Neural progenitor cell (in vitro differentiated cells): ENCODE measurements around the gene DUSP8.

Experiments used
- CTCF ChIP-seq: fragments of 200-600 bp; sonication (generic); IDR thresholded peaks from 2 replicates; pipeline ENCODE4 v1.5.1; 2017; ENCODE audit warnings: antibody characterized with exemption, mild to moderate bottlenecking
- EZH2 ChIP-seq: fragments of 200-600 bp; sonication (generic); IDR thresholded peaks from 2 replicates; pipeline ENCODE4 v1.6.1; 2017; ENCODE audit warnings: antibody characterized with exemption, mild to moderate bottlenecking, moderate library complexity
- EZH2phosphoT487 ChIP-seq: fragments of 200-600 bp; sonication (generic); IDR thresholded peaks from 2 replicates; pipeline ENCODE4 v1.6.1; 2017; ENCODE audit warnings: antibody characterized with exemption

GRCh38 chr11:1546077-1546535, 26.0 kb downstream of the DUSP8 start:
- TF ChIP-seq CTCF (no peak), EZH2phosphoT487 (no peak), EZH2 (no peak)
